ENCODE measurements around the gene FITM1.

Gene FITM1

DNA sequence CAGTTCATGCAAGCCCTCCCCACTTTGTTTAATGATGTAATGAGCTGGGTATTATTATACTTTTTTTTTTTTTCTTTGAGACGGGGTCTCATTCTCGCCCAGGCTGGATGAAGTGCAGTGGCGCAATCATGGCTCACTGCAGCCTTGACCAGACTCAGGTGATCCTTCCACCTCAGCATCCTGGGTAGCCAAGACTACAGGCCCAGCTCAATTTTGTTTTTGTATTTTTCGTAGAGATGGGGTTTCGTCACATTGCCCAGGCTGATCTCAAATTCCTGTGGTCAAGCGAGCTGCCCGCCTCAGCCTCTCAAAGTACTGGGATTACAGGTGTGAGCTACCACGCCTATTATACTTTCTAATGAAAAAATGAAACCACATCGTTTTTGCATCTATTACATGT, 20.4 kb upstream of the FITM1 start:
- no peak overlapping the region for H3K4me3 ChIP-seq (ENCODE audit: low read depth, low read length)
- ChIA-PET POLR2A (interaction anchor here (0.5 to 7.1 kb wide), 7 partner anchors 12 to 399 kb away, joined by 3 to 56 read pairs (median 5); partner anchors contain the start of genes EMC9, PCK2 and PSME1), CTCF (interaction anchor here (0.6 to 8.9 kb wide), 13 partner anchors 9 to 821 kb away, joined by 3 to 163 read pairs (median 5); partner anchors contain the start of genes IRF9 and PCK2)
- H3K27ac ChIP-seq (ENCODE audit: extremely low read depth, low read depth, low read length), result no peak overlapping the region
- TF ChIP-seq ZNF146 (tag by site-specific recombination; IDR thresholded peaks at IDR 0.05) (no peak), ZNF335 (tag by site-specific recombination; conservative IDR thresholded peaks at IDR 0.05) (no peak), ZNF174 (tag by site-specific recombination; IDR thresholded peaks at IDR 0.05) (no peak), ZNF202 (tag by site-specific recombination; IDR thresholded peaks at IDR 0.05; ENCODE audit: borderline replicate concordance) (no peak), ZNF561 (tag by site-specific recombination; IDR thresholded peaks at IDR 0.05; ENCODE audit: borderline replicate concordance) (no peak)
- TF ChIP-seq, protein P1, sequence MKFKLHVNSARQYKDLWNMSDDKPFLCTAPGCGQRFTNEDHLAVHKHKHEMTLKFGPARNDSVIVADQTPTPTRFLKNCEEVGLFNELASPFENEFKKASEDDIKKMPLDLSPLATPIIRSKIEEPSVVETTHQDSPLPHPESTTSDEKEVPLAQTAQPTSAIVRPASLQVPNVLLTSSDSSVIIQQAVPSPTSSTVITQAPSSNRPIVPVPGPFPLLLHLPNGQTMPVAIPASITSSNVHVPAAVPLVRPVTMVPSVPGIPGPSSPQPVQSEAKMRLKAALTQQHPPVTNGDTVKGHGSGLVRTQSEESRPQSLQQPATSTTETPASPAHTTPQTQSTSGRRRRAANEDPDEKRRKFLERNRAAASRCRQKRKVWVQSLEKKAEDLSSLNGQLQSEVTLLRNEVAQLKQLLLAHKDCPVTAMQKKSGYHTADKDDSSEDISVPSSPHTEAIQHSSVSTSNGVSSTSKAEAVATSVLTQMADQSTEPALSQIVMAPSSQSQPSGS (tag by site-specific recombination; IDR thresholded peaks at IDR 0.05; ENCODE audit: low read depth), result 0 out of 2 replicates have a peak, but pooled peaks have one; percentile 34
- TF ChIP-seq, protein P2, sequence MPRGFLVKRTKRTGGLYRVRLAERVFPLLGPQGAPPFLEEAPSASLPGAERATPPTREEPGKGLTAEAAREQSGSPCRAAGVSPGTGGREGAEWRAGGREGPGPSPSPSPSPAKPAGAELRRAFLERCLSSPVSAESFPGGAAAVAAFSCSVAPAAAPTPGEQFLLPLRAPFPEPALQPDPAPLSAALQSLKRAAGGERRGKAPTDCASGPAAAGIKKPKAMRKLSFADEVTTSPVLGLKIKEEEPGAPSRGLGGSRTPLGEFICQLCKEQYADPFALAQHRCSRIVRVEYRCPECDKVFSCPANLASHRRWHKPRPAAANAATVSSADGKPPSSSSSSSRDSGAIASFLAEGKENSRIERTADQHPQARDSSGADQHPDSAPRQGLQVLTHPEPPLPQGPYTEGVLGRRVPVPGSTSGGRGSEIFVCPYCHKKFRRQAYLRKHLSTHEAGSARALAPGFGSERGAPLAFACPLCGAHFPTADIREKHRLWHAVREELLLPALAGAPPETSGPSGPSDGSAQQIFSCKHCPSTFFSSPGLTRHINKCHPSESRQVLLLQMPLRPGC (tag by site-specific recombination; IDR thresholded peaks at IDR 0.05), result no peak
- no peaks in the 10 kb centered on the region for H3K9me3 ChIP-seq (ENCODE audit: control insufficient read depth, insufficient read depth, low read depth, low read length)
- H3K36me3 ChIP-seq (ENCODE audit: control insufficient read depth in 2 of 2, insufficient read depth in 1 of 2, low read length in 2 of 2), result no peaks in the 10 kb centered on the region
- H3K4me1 ChIP-seq (ENCODE audit: control insufficient read depth, insufficient read depth, low read length), result no peaks in the 10 kb centered on the region

DNA sequence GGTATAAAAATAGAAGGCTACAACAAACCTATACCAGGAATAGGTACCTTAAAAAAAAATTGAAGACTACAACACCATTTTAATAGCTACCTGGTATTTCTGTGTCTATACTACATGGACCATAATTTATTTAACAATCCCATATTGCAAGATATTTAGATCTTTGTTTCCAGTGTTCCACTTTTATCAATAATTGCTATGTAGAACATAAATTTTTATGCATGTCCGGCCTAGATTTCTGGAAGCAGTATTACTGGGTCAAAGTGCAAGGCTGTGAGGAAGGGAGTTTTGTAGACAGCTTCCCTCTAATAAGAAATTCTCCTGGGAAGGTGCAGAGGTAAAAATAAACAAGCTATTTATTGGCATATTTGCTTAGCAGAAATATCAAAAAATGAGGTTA, 19.9 kb upstream of the FITM1 start:
- Histone ChIP-seq H3K4me3 (ENCODE audit: low read depth, low read length) (no peak overlapping the region), H3K4me1 (ENCODE audit: control insufficient read depth, insufficient read depth, low read length) (no peaks in the 10 kb centered on the region), H3K9me3 (ENCODE audit: control insufficient read depth, insufficient read depth, low read depth, low read length) (no peaks in the 10 kb centered on the region), H3K27ac (ENCODE audit: extremely low read depth, low read depth, low read length) (no peak overlapping the region), H3K36me3 (ENCODE audit: control insufficient read depth in 2 of 2, insufficient read depth in 1 of 2, low read length in 2 of 2) (no peaks in the 10 kb centered on the region)
- POLR2A ChIA-PET, result interaction anchor here (0.5 to 7.1 kb wide), 4 partner anchors 13 to 267 kb away, joined by 3 to 56 read pairs (median 6); partner anchors contain the start of gene PCK2
- TF ChIP-seq EGR2 (tag by site-specific recombination; IDR thresholded peaks at IDR 0.05; ENCODE audit: low read depth) (no peak), SCRT1 (tag by site-specific recombination; IDR thresholded peaks at IDR 0.05; ENCODE audit: borderline replicate concordance) (no peak), ZSCAN23 (tag by site-specific recombination; IDR thresholded peaks at IDR 0.05) (no peak), ZNF16 (tag by site-specific recombination; IDR thresholded peaks at IDR 0.05; ENCODE audit: low read depth) (no peak), ZNF423 (tag by site-specific recombination; IDR thresholded peaks at IDR 0.05) (no peak), SETDB1 (IDR thresholded peaks at IDR 0.05; ENCODE audit: insufficient read length, low read length) (no peak), ZNF266 (tag by site-specific recombination; IDR thresholded peaks at IDR 0.05; ENCODE audit: low read depth) (no peak), KLF8 (tag by site-specific recombination; IDR thresholded peaks at IDR 0.05) (no peak), HOXC10 (CRISPR knock-in tag; IDR thresholded peaks at IDR 0.05) (no peak), ZEB2 (tag by site-specific recombination; IDR thresholded peaks at IDR 0.05) (no peak), KLF16 (tag by site-specific recombination; IDR thresholded peaks at IDR 0.05) (no peak), ZSCAN30 (tag by site-specific recombination; IDR thresholded peaks at IDR 0.05) (no peak), ZNF48 (tag by site-specific recombination; IDR thresholded peaks at IDR 0.05) (no peak), ZNF366 (tag by site-specific recombination; conservative IDR thresholded peaks at IDR 0.05) (no peak), TRIM28 (IDR thresholded peaks at IDR 0.05; ENCODE audit: borderline replicate concordance, low read length) (no peak), HOXA7 (CRISPR knock-in tag; IDR thresholded peaks at IDR 0.05; ENCODE audit: borderline replicate concordance) (no peak)
- TF ChIP-seq, protein P3, sequence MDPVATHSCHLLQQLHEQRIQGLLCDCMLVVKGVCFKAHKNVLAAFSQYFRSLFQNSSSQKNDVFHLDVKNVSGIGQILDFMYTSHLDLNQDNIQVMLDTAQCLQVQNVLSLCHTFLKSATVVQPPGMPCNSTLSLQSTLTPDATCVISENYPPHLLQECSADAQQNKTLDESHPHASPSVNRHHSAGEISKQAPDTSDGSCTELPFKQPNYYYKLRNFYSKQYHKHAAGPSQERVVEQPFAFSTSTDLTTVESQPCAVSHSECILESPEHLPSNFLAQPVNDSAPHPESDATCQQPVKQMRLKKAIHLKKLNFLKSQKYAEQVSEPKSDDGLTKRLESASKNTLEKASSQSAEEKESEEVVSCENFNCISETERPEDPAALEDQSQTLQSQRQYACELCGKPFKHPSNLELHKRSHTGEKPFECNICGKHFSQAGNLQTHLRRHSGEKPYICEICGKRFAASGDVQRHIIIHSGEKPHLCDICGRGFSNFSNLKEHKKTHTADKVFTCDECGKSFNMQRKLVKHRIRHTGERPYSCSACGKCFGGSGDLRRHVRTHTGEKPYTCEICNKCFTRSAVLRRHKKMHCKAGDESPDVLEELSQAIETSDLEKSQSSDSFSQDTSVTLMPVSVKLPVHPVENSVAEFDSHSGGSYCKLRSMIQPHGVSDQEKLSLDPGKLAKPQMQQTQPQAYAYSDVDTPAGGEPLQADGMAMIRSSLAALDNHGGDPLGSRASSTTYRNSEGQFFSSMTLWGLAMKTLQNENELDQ (tag by site-specific recombination; IDR thresholded peaks at IDR 0.05; ENCODE audit: low read depth), result no peak
- TF ChIP-seq, protein P4, sequence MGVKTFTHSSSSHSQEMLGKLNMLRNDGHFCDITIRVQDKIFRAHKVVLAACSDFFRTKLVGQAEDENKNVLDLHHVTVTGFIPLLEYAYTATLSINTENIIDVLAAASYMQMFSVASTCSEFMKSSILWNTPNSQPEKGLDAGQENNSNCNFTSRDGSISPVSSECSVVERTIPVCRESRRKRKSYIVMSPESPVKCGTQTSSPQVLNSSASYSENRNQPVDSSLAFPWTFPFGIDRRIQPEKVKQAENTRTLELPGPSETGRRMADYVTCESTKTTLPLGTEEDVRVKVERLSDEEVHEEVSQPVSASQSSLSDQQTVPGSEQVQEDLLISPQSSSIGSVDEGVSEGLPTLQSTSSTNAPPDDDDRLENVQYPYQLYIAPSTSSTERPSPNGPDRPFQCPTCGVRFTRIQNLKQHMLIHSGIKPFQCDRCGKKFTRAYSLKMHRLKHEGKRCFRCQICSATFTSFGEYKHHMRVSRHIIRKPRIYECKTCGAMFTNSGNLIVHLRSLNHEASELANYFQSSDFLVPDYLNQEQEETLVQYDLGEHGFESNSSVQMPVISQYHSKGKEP (tag by site-specific recombination; IDR thresholded peaks at IDR 0.05), result no peak
- TF ChIP-seq, protein P5, sequence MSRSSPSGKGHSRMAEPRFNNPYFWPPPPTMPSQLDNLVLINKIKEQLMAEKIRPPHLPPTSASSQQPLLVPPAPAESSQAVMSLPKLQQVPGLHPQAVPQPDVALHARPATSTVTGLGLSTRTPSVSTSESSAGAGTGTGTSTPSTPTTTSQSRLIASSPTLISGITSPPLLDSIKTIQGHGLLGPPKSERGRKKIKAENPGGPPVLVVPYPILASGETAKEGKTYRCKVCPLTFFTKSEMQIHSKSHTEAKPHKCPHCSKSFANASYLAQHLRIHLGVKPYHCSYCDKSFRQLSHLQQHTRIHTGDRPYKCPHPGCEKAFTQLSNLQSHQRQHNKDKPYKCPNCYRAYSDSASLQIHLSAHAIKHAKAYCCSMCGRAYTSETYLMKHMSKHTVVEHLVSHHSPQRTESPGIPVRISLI (tag by site-specific recombination; IDR thresholded peaks at IDR 0.05), result no peak
- TF ChIP-seq, protein P6, sequence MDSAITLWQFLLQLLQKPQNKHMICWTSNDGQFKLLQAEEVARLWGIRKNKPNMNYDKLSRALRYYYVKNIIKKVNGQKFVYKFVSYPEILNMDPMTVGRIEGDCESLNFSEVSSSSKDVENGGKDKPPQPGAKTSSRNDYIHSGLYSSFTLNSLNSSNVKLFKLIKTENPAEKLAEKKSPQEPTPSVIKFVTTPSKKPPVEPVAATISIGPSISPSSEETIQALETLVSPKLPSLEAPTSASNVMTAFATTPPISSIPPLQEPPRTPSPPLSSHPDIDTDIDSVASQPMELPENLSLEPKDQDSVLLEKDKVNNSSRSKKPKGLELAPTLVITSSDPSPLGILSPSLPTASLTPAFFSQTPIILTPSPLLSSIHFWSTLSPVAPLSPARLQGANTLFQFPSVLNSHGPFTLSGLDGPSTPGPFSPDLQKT (IDR thresholded peaks at IDR 0.05; ENCODE audit: borderline replicate concordance, low read depth, low read length), result no peak
- CTCF ChIA-PET, result interaction anchor here (0.5 to 8.9 kb wide), 8 partner anchors 17 to 296 kb away, joined by 3 to 163 read pairs (median 4); partner anchors contain the start of genes EMC9, IRF9 and PCK2

Measured in HEK293 (cell line).